HEK293 (cell line): ENCODE results near the gene GNPTG.

ENCODE experiments used
- CTCF ChIA-PET: fragments of 350-600 bp; formaldehyde crosslinking; extraction: SDS; loops from one replicate; lab custom pipeline; 2021; ENCODE audit warnings: antibody characterized with exemption; lab: Yijun Ruan, JAX
- POLR2A ChIA-PET: fragments of 300-600 bp; formaldehyde crosslinking; extraction: SDS; loops from one replicate; lab custom pipeline; 2020; ENCODE audit warnings: antibody characterized with exemption, inconsistent platforms; lab: Yijun Ruan, JAX
- H3K27ac ChIP-seq: fragments of 200-500 bp; sonication (Bioruptor generic); 2 replicates; pipeline ENCODE4 v1.5.1; 2014; ENCODE audit warnings: low read depth, low read length, control low read depth, inconsistent platforms; ENCODE audit errors: extremely low read depth
- H3K36me3 ChIP-seq, 2 experiments: fragments of 200-500 bp in 1 of 2; sonication (Bioruptor generic) in 1 of 2; 1 replicate in 1 of 2; 2 replicates in 1 of 2; pipeline ENCODE4 v1.5.1; 2014 to 2017; ENCODE audit warnings: inconsistent platforms in 2 of 2, low read length in 2 of 2; ENCODE audit not compliant: control insufficient read depth in 2 of 2, insufficient read depth in 1 of 2
- H3K4me1 ChIP-seq: fragments of 200-500 bp; sonication (Bioruptor generic); 2 replicates; pipeline ENCODE4 v1.5.1; 2014; ENCODE audit warnings: mild to moderate bottlenecking, low read length, inconsistent platforms; ENCODE audit not compliant: control insufficient read depth, insufficient read depth
- H3K4me3 ChIP-seq: 2 replicates; pipeline ENCODE4 v1.5.1; 2011; ENCODE audit warnings: low read depth, mild to moderate bottlenecking, control low read depth, low read length, moderate library complexity
- H3K9me3 ChIP-seq: fragments of 200-500 bp; sonication (Bioruptor generic); 2 replicates; pipeline ENCODE4 v1.5.1; 2014; ENCODE audit warnings: low read depth, low read length, inconsistent platforms; ENCODE audit not compliant: control insufficient read depth, insufficient read depth
- BCL6B ChIP-seq: fragments of 450-650 bp; formaldehyde crosslinking; IDR thresholded peaks from 2 replicates; pipeline ENCODE4 v1.5.1; 2017; ENCODE audit warnings: missing biosample characterization, missing genetic modification characterization
- HIC1 ChIP-seq: fragments of 450-650 bp; formaldehyde crosslinking; IDR thresholded peaks from 2 replicates; pipeline ENCODE4 v1.5.1; 2016; ENCODE audit warnings: missing biosample characterization, missing genetic modification characterization
- KLF10 ChIP-seq: fragments of 450-650 bp; IDR thresholded peaks from 2 replicates; pipeline ENCODE4 v1.5.1; 2018; ENCODE audit warnings: missing biosample characterization, mild to moderate bottlenecking, missing genetic modification characterization
- SCRT2 ChIP-seq: fragments of 450-650 bp; formaldehyde crosslinking; IDR thresholded peaks from 2 replicates; pipeline ENCODE4 v1.5.1; 2016; ENCODE audit warnings: missing biosample characterization, missing genetic modification characterization
- SP2 ChIP-seq: fragments of 450-650 bp; formaldehyde crosslinking; IDR thresholded peaks from 2 replicates; pipeline ENCODE4 v1.5.1; 2016; ENCODE audit warnings: missing biosample characterization, missing genetic modification characterization
- ZBTB20 ChIP-seq: fragments of 450-650 bp; formaldehyde crosslinking; IDR thresholded peaks from 2 replicates; pipeline ENCODE4 v1.5.1; 2016; ENCODE audit warnings: missing biosample characterization, missing genetic modification characterization
- ZFP3 ChIP-seq: fragments of 450-650 bp; formaldehyde crosslinking; IDR thresholded peaks from 2 replicates; pipeline ENCODE4 v1.5.1; 2016; ENCODE audit warnings: low read depth, missing biosample characterization, missing genetic modification characterization
- ZNF138 ChIP-seq: fragments of 450-650 bp; formaldehyde crosslinking; IDR thresholded peaks from 2 replicates; pipeline ENCODE4 v1.5.1; 2016; ENCODE audit warnings: missing biosample characterization, missing genetic modification characterization, borderline replicate concordance
- ZNF248 ChIP-seq: fragments of 450-650 bp; formaldehyde crosslinking; IDR thresholded peaks from 2 replicates; pipeline ENCODE4 v1.5.1; 2017; ENCODE audit warnings: missing biosample characterization, missing genetic modification characterization
- ZNF350 ChIP-seq: fragments of 450-650 bp; formaldehyde crosslinking; IDR thresholded peaks from 2 replicates; pipeline ENCODE4 v1.5.0; 2017; ENCODE audit warnings: missing biosample characterization, mild to moderate bottlenecking, missing genetic modification characterization
- ZNF423 ChIP-seq: fragments of 450-650 bp; formaldehyde crosslinking; IDR thresholded peaks from 2 replicates; pipeline ENCODE4 v1.5.1; 2016; ENCODE audit warnings: missing biosample characterization, missing genetic modification characterization
- ZNF449 ChIP-seq: fragments of 450-650 bp; formaldehyde crosslinking; IDR thresholded peaks from 2 replicates; pipeline ENCODE4 v1.5.1; 2017; ENCODE audit warnings: missing biosample characterization, mild to moderate bottlenecking, missing genetic modification characterization, moderate library complexity
- ZNF513 ChIP-seq: fragments of 450-650 bp; IDR thresholded peaks from 2 replicates; pipeline ENCODE4 v1.5.1; 2018; ENCODE audit warnings: missing biosample characterization, missing genetic modification characterization
- ZNF560 ChIP-seq: fragments of 450-650 bp; formaldehyde crosslinking; IDR thresholded peaks from 2 replicates; pipeline ENCODE4 v1.5.1; 2017; ENCODE audit warnings: missing biosample characterization, missing genetic modification characterization, borderline replicate concordance
- ZNF626 ChIP-seq: fragments of 450-650 bp; sonication (Bioruptor Pico); formaldehyde crosslinking; IDR thresholded peaks from 2 replicates; pipeline ENCODE4 v1.5.1; 2018; ENCODE audit warnings: missing biosample characterization, missing genetic modification characterization, inconsistent platforms
- ZNF639 ChIP-seq: fragments of 450-650 bp; formaldehyde crosslinking; IDR thresholded peaks from 2 replicates; pipeline ENCODE4 v1.5.1; 2016; ENCODE audit warnings: missing biosample characterization, missing genetic modification characterization
- ZNF645 ChIP-seq: fragments of 450-650 bp; formaldehyde crosslinking; IDR thresholded peaks from 2 replicates; pipeline ENCODE4; 2016; ENCODE audit warnings: missing biosample characterization, missing genetic modification characterization
- ZNF664 ChIP-seq: fragments of 450-650 bp; formaldehyde crosslinking; IDR thresholded peaks from 2 replicates; pipeline ENCODE4 v1.5.1; 2016; ENCODE audit warnings: missing biosample characterization, missing genetic modification characterization
- ZNF707 ChIP-seq: fragments of 450-650 bp; formaldehyde crosslinking; IDR thresholded peaks from 2 replicates; pipeline ENCODE4 v1.5.1; 2016; ENCODE audit warnings: missing biosample characterization, missing genetic modification characterization
- ZSCAN4 ChIP-seq: fragments of 450-650 bp; formaldehyde crosslinking; IDR thresholded peaks from 2 replicates; pipeline ENCODE4 v1.5.1; 2017; ENCODE audit warnings: missing biosample characterization, missing genetic modification characterization

Gene GNPTG

GRCh38 chr16:1312467-1312816, 39.3 kb upstream of the GNPTG start:
- Histone ChIP-seq H3K27ac (peak overlapping the region; percentile 41; the same call in 1 of the 2 replicates), H3K9me3 (no peaks in the 10 kb centered on the region), H3K4me3 (no peak overlapping the region), H3K4me1 (peaks cover 8% of the 10 kb centered on the region), H3K36me3 (peaks cover 9 to 65% of the 10 kb centered on the region in 2 experiments; a peak in 2 of 3 replicates)
- ChIA-PET POLR2A (interaction anchor here (2.4 kb wide), 1 partner anchor 14 kb away, joined by 7 read pairs; no protein-coding TSS in a partner anchor), CTCF (interaction anchor here (2.7 kb wide), 1 partner anchor 12 kb away, joined by 12 read pairs; no protein-coding TSS in a partner anchor)
- TF ChIP-seq HIC1 (tag by site-specific recombination) (no peak), ZNF707 (tag by site-specific recombination) (no peak), ZNF248 (tag by site-specific recombination) (no peak), ZNF513 (tag by site-specific recombination) (no peak), KLF10 (tag by site-specific recombination) (no peak), ZNF639 (no peak), ZNF350 (tag by site-specific recombination) (no peak), ZNF664 (tag by site-specific recombination) (no peak), ZNF626 (tag by site-specific recombination) (no peak), SCRT2 (no peak), ZNF423 (tag by site-specific recombination) (no peak), ZSCAN4 (tag by site-specific recombination) (no peak), ZNF560 (tag by site-specific recombination) (no peak), ZFP3 (no peak), ZNF449 (tag by site-specific recombination) (no peak), SP2 (no peak), ZBTB20 (no peak), ZNF138 (tag by site-specific recombination) (no peak), ZNF645 (tag by site-specific recombination) (no peak), BCL6B (tag by site-specific recombination) (no peak)
